PFSK-1 (cell line): ENCODE results near the gene PRRC2A.

Experiments
- FOXP2 ChIP-seq: optimal IDR thresholded peaks from 2 replicates; pipeline ENCODE3; 2011; ENCODE audit warnings: borderline replicate concordance, control low read depth, inconsistent platforms; ENCODE audit not compliant: insufficient read depth; ENCODE audit errors: extremely low read length, extremely low read depth
- POLR2AphosphoS5 ChIP-seq: IDR thresholded peaks from 2 replicates; pipeline ENCODE4 v1.6.1; 2012; ENCODE audit warnings: low read depth, mild to moderate bottlenecking, control low read depth, low read length, moderate library complexity
- REST ChIP-seq, 2 experiments: IDR thresholded peaks; 2 replicates each; pipeline versions ENCODE4 v1.6.1 to v1.8.0; 2011 to 2012; ENCODE audit warnings: low read depth in 2 of 2, low read length in 2 of 2, control low read depth in 1 of 2, inconsistent platforms in 1 of 2, mild to moderate bottlenecking in 1 of 2, moderate library complexity in 1 of 2; ENCODE audit not compliant: insufficient read depth in 1 of 2
- SIN3A ChIP-seq: IDR thresholded peaks from 2 replicates; pipeline ENCODE4 v1.6.1; 2012; ENCODE audit warnings: mild to moderate bottlenecking, low read length, moderate library complexity, borderline replicate concordance; ENCODE audit not compliant: insufficient read depth
- TAF1 ChIP-seq: IDR thresholded peaks from 2 replicates; pipeline ENCODE4 v1.6.1; 2012; ENCODE audit warnings: low read length, control low read depth, borderline replicate concordance; ENCODE audit not compliant: insufficient read depth

The PRRC2A gene

GRCh38 chr6:31665501-31666336 is 45.2 kb downstream of the PRRC2A start, which contains the start of gene CSNK2B:
Gene CSNK2B (plus strand): TSS chr6:31666080. CDS start chr6:31666832, 752 bp downstream.
- 0 out of 4 replicates have a peak, but pooled peaks of 1 of the 2 experiments have one; percentile 21 for TF ChIP-seq REST (IDR thresholded peaks at IDR 0.05; ENCODE audit: insufficient read depth in 1 of 2, low read depth in 2 of 2, low read length in 2 of 2)
- TF ChIP-seq FOXP2, result peak; percentile 9
- peak; percentile 83 for TF ChIP-seq POLR2AphosphoS5
- peak; percentile 79 for TF ChIP-seq TAF1
- TF ChIP-seq SIN3A, result peak; percentile 86; the same call in 1 of the 2 replicates

- TF ChIP-seq REST (IDR thresholded peaks at IDR 0.05; ENCODE audit: insufficient read depth in 1 of 2, low read depth in 2 of 2, low read length in 2 of 2), result no peak
- no peak for TF ChIP-seq FOXP2
- no peak for TF ChIP-seq SIN3A
These were observed 45.9 kb downstream of the PRRC2A start for GRCh38 chr6:31666337-31666965.

GRCh38 chr6:31669676-31670075 is 49.2 kb downstream of the PRRC2A start, which contains the start of gene LY6G5B:
Gene LY6G5B (plus strand): TSS chr6:31669976. CDS start chr6:31670951, 975 bp downstream.
- TF ChIP-seq TAF1, result no peak
- no peak for TF ChIP-seq FOXP2
- no peak for TF ChIP-seq REST (IDR thresholded peaks at IDR 0.05; ENCODE audit: insufficient read depth in 1 of 2, low read depth in 2 of 2, low read length in 2 of 2)
- TF ChIP-seq POLR2AphosphoS5, result no peak
- TF ChIP-seq SIN3A, result no peak

GRCh38 chr6:31676322-31676903 is 55.9 kb downstream of the PRRC2A start:
- no peak for TF ChIP-seq REST (IDR thresholded peaks at IDR 0.05; ENCODE audit: insufficient read depth in 1 of 2, low read depth in 2 of 2, low read length in 2 of 2)
- no peak for TF ChIP-seq TAF1
- no peak for TF ChIP-seq SIN3A
- TF ChIP-seq POLR2AphosphoS5, result no peak
- TF ChIP-seq FOXP2, result no peak
